Transverse colon (tissue), 3 donors: ENCODE data around the gene MSH6.

ENCODE experiments used
- CTCF ChIP-seq, 5 experiments: fragments of 200-600 bp in 3 of 5; fragments of 450-650 bp in 2 of 5; sonication (generic) in 3 of 5; IDR thresholded peaks; 1 replicate in 2 of 5; 2 replicates in 3 of 5; pipeline ENCODE4 v1.5.1; 2016 to 2017; ENCODE audit warnings: antibody characterized with exemption in 5 of 5, inconsistent platforms in 3 of 5, mild to moderate bottlenecking in 2 of 5, moderate library complexity in 1 of 5
- POLR2A ChIP-seq: fragments of 450-650 bp; IDR thresholded peaks from one replicate; pipeline ENCODE4 v1.6.1; 2016; ENCODE audit warnings: antibody characterized with exemption, mild to moderate bottlenecking, moderate library complexity

- TF ChIP-seq CTCF (IDR thresholded peaks at IDR 0.05) (no peak), POLR2A (no peak)
Observed at GRCh38 chr2:47842846-47843245, 59.9 kb downstream of the MSH6 start.
